AG09309 (cell line): Measurements from ENCODE around the gene TRIM62.

ENCODE experiments used
- DNase-seq: peaks from one replicate; pipeline ENCODE4 v3.0.0-alpha.2; 2010; ENCODE audit warnings: low read depth
- H3K4me3 ChIP-seq: 2 replicates; pipeline ENCODE4 v1.5.1; 2011; ENCODE audit warnings: mild to moderate bottlenecking, low read depth, low read length, moderate library complexity; ENCODE audit not compliant: control insufficient read depth
- CTCF ChIP-seq: IDR thresholded peaks from 2 replicates; pipeline ENCODE4 v1.5.1; 2011; ENCODE audit warnings: mild to moderate bottlenecking, low read depth, low read length, inconsistent platforms; ENCODE audit not compliant: insufficient read depth, control insufficient read depth; ENCODE audit errors: missing control alignments

TRIM62 gene

GRCh38 chr1:33181921-33182341 is at the start of gene TRIM62:
TSS of gene TRIM62 (minus strand) at chr1:33182043. CDS start at chr1:33181432, 611 bp downstream.
- peak within 1 kb of the TSS; percentile 77 for H3K4me3 ChIP-seq
- DNase-seq = no peak
- no peak for TF ChIP-seq CTCF

- TF ChIP-seq CTCF = no peak
- H3K4me3 ChIP-seq = no peak overlapping the region
- DNase-seq = no peak
Observed at GRCh38 chr1:33231166-33231565, 49.3 kb upstream of the TRIM62 start.

GRCh38 chr1:33228935-33229487 is 47.2 kb upstream of the TRIM62 start:
- TF ChIP-seq CTCF = no peak
- DNase-seq = peak; percentile 89
- no peak overlapping the region for H3K4me3 ChIP-seq

GRCh38 chr1:33225586-33225985 is 43.7 kb upstream of the TRIM62 start:
- no peak overlapping the region for H3K4me3 ChIP-seq
- DNase-seq = no peak
- TF ChIP-seq CTCF = no peak

GRCh38 chr1:33224166-33224707 is 42.4 kb upstream of the TRIM62 start:
- DNase-seq = no peak

GRCh38 chr1:33222381-33222780 is 40.5 kb upstream of the TRIM62 start:
- no peak overlapping the region for H3K4me3 ChIP-seq
- peak; percentile 47 for DNase-seq
- TF ChIP-seq CTCF = no peak

More at GRCh38 chr1:33224166-33224707, 42.4 kb upstream of the TRIM62 start:
- no peak overlapping the region for H3K4me3 ChIP-seq
- TF ChIP-seq CTCF = no peak
